ENCODE measurements around the gene LEF1.

Gene LEF1

DNA sequence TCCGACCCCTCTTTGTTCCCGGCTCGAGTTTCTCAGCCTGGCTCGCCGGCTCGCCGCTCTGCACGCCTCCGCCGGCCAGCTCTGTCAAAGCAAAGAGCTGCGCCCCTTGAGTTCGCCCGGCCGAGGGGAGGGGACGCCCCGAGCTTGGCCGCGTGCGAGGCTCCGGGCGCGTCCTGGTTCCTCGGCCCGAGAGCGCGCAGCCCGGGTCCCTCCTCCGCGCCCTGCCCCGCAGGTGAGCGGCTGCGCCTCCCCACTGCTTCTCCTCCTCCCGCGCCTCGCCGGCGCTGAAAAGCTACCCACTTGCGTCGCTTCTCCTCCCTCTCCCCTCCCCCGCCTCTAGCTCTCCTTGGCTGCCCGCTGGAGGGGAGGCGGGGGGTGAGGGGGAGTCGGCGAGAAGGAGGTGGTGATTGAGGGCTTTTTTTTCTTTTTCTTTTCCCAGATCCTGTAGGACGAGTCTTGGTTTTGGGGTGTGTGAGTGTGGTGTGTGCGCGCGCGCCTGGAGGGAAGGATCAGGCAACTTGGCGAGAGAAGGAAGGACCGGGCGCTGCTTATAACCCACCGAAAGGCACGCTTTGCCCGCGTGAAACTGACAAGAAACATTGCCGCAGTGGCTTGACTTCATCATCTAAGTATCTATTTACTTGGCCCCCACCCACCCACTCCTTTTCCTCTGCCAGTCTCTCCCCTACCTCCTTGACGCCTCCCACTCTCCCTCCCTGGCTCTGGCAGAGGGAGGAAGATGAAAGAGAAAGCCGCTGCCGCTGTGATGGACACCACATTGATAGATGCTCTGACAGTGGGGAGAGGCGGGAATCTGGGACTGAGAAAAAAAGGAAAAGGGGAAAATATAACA lies at the start of gene LEF1:
Gene LEF1 (minus strand): TSS at position 262 of the 853 bp plus-strand sequence. CDS start 1,165 bp downstream, outside the sequence.
- DNase-seq: no peak

DNA sequence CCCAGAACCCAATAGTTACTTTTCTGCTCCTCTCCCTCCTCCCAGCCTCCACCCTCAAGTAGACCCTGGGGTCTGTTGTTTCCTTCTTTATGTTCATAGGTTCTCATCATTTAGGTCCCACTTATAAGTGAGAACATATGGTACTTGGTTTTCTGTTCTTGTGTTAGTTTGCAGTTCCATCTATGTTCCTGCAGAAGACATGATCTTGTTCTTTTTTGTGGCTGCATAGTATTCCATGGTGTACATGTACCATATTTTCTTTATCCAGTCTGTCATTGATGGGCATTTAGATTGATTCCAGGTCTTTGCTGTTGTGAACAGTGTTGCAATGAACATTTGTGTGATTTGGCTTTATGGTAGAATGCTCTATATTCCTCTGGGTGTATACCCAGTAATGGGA lies 47.8 kb upstream of the LEF1 start:
- no peak for DNase-seq

DNA sequence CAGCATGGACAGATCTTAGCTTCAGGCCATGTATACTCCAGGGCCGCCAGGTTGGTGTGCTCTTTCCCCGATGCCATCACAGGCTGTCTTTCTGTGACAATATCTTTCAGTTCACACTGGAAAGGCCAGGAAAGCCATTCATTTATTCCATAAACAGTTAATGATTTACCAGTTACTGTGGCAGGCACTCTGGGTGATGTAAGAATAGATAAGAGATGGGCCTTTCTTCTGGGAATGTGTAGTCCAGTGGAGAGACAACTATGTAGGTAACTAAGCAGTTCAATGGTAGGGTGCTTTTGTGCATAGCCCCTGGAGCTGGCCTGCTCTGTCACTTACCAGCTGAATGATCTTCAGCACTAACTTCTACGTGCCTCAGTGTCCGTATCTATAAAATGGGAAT lies 46.3 kb upstream of the LEF1 start:
- DNase-seq: no peak

DNA sequence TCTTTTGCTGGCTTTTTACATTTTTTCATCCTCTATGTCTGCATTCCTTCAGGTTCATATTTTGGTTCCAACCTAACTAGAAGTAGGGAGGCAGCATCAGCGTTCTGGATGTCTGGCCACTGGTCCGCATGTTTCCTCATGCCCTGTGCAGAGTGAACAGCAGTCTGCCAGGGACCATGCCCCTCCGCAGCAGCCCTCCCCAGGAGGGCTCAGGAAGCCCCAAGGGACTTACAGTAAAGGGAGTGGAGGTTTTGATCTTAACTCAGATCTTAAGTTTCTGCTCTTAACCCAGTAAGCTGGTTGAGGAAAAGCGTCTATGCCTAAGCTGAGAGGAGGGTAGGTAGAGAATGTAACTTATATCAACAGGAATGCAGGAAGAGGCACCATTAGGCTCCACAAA lies 45.0 kb upstream of the LEF1 start:
- no peak for DNase-seq

DNA sequence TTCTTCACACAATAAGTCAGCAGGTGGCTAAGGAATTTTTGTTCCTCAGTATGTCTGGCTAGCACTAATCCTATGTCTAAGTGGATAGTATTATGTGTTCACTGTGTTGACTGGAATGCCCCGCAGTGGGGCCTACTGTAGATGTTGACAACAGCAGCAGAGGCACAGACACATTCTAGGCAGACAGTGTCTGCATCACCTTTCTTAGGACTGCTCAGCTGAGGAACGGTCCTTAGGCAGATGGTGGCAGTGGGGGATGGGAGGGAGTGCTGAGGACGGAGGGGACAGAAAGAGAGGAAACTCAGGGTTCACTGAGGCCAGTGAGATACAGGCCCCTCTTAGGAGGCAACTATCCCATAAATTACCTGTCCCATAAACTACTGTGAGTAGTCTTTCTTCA lies 44.6 kb upstream of the LEF1 start:
- DNase-seq: no peak

DNA sequence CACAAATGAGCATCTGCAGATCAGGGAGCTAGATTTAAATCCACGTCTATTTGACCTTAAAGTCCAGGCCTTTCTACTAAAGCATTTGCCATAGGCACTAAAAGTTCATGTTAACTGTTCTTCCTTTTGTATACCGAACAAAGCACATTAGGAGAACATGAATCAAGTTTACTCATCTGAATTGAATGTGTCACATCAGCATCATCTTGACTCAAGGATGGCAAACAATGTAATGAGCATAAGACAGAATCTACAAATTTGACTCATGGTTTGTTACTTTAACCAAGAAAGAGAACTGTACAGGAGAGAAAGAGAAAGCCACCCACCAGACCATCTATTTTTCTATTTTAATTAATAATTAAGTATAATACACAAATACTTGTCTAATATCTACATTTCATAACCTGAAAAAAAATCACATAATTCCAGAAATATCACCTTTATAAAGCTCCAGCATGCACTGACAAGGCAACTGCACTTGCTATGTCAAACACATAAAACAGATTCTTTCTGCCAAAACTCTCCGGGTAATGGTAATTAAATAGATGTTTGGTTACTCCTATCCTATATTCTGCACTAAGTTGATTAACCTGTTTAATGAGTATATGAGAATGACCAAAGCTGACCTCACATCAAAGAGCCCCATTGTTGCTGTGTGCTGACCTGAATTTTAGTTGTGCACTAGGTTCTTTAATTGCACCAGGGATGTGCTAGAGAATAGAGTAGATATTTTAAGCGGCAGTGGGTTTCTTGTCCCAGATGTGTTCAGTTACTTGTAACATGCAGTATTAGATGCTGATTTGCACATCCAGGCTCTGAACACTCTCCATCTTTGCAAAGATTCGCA lies 42.5 kb upstream of the LEF1 start:
- DNase-seq: no peak

DNA sequence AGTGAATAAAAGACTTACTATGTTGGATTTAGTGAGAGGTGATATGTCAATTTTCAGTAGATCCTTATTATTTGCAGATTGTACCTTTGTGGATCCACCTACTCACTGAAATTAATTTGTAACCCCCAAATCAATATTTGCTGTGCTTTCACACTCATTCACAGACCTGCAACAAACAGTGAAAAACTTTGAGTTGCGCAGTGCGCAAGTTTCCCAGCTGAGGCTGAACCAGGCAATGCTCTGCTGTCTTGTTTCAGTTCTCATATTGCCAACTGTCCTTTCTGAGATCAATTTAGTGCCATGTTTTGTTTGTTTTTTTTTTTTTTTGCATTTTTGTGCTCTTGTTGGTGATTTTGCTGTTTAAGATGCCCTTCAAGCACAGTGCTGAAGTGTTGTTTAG lies 40.8 kb upstream of the LEF1 start:
- DNase-seq: no peak

DNA sequence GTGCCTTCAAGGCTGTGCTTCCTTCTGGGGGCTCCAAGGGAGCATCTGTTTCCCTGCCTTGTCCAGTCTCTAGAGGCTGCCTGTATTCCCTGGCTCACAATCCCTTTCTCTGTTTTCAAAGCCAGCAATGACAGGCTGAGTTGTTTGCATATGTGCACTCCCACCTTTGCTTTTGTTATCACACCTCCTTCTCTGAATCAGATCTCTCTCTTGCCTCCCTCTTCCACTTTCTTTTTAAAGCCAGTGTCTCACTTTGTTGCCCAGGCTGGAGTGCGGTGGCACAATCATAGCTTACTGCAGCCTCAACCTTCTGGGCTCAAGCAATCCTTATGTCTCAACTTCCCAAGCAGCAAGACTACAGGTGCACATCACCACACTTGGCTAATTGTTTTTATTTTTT lies 37.1 kb upstream of the LEF1 start:
- no peak for DNase-seq

DNA sequence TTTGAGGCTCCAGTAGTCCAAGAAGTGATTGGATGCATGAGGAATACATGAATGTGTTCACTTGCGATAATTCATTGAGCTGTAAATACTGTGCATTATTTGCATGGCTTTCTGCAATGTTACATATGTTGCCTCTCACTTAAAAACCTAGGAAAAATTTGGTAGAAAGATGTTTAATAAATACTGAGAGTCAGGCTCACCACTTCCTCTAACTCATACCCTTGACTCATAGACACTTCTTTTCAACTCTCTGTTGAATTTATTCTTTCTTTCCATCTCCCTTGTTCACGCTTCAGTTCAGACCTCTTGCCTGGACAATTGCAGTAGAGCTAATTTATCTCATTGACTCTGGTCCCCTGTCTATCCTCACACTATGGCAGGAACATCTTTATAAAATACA lies 35.8 kb upstream of the LEF1 start:
- no peak for DNase-seq

DNA sequence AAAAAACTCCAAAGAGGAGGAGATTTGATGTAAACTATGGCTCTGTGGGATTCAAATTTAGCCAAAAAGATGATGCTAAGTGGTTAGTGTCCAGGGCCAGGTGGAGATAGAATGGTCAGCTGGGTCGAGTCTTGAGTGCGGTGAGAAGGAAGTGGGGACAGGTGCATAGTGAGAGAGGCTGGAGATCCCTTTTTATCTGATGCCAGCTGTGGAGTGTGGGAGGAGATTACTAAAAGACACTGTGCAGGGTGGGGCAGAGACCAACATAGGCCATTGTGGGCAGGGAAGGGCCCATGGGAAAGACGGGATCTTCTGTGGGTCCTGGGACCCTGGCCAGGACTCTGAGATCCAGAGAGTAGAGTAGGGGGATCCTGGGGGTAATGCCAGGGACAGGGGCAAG lies 34.6 kb upstream of the LEF1 start:
- DNase-seq: no peak

DNA sequence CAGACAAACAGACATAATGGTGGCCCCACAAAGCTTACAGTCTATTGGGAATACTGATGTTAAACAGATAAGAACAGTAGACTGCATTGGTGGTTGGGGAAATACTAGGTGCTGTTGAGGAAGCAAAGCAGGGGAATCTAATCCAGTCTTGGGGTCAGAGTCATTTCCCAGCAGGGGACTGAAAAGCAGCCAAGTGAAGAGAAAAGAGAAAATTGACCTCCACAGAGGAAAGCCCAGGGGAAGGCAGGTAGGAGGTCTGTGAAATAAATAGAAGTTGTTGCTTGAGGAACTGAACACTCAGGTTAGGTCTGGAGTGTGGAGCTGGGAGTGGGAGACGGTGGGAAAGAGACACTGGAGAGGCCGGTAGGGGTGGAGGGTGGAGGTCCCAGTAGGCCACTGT lies 33.0 kb upstream of the LEF1 start:
- DNase-seq: no peak

DNA sequence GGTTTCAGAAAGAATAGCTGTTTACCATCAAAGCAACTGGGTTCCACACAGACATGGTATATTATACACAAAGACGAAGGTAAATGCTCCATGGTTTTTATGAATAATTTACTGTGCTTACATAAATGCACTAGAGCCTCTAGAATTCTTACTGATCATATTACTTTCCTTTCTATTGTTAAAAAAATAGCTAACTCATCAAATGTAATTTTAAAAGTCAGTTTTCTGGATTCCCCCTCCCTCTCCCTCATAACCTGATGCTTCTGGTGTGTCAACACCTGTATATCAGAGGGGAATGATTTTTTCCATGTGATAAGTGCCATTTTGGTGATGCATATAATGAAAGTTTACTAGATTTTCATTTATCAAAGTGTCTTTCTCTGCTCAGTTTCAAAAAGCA lies 31.1 kb upstream of the LEF1 start:
- no peak for DNase-seq

DNA sequence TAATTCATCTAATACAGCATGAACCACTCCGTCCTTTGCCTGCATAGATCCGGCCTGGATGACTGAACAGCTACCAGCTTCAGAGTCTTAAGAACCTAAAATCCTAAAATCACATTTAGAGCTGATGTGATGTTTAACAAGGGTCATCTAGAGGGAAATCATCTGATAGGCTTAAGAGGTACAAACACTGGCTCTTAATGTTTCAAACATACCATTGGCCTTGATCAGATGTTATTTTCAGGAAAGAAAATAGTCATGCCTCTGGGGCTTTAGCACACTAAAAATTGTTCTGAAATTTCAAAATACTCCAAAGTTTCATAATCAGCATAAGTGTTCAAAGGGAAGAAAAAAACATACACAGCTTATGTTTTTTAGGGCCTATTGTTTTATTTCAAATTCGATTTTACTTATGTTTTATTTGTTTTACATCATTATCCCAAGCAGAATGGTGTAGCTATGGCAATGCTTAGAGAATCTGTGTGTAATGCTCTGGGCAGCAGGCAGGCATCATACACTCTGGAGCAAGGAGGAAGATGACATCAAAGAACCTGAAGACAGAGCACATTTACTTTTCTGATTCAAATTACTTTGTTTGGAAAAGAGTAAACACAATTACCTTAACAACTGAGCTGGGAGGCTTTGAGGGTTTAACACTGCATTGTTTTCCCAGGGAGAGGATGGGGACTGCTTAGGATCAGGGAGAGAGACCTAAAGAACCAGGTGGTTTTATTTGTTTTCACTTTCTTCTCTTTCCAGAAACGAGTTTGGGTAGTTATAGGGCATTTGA lies 25.3 kb upstream of the LEF1 start:
- no peak for DNase-seq

DNA sequence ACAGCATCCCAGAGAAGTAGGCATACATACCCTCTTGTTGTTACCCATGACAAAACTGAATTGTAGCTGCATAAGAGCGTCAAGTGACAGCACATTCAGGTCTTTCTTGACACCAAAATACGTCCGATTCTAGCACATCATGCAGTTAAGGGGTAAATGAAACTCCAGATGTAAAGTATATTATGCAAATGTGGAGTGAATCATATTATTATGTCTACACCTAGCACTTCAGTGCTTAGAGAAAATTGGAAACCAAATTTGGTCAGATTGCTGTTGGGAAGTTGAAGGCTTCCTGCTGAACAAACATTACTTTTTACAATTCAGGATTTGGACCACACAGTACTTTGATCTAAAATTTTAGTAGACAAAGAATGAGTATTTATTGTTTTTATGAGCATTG lies 24.2 kb upstream of the LEF1 start:
- DNase-seq: no peak

DNA sequence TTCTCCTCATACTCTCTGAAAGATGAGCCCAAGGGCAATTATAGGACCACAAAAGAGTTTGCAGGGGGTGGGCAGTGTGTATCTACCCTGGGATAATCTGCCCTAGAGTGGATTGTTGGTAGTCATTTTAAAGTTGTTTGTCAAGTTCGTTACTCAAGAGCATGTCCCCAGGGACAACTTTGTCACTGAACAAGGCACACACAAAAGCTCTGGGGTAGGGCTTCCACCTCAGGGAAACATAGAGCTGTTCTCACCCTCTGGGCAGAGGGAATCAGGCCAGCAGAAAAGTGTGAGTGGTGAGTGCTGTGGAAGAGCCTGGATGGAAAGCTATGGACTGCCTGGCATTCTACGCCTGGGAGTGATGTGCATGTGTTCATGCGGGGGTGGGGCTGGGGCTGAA lies 23.3 kb upstream of the LEF1 start:
- no peak for DNase-seq

DNA sequence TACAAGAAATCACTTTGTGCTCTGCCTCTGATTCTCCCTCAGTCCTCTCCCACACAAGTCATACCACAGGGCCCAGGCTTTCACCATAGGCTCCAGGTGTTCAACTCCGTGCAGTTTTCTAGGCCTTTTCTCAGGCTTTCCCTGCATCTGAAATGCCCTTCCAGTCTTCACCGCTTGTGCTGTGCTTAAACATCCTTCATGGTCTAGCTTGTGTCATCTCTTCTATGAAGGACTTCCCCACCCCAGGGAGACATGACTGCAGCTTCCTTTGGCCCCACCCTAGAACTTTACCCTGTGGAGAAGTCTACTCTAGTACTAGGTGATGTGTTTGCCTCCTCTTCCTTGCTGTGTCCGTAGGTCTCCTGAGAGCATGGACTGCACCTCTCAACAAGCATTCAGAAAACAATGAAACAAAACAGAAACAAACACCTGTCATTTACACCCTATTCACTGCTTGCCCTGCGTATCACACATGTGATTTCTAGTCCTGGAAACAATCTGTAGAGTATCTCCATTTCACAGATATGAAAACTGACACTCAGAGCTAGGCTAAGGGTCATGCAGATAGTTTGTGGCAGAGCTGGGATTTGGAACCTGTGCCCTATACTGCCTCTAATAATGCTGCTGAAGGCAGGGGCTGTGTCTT lies 22.7 kb upstream of the LEF1 start:
- no peak for DNase-seq

DNA sequence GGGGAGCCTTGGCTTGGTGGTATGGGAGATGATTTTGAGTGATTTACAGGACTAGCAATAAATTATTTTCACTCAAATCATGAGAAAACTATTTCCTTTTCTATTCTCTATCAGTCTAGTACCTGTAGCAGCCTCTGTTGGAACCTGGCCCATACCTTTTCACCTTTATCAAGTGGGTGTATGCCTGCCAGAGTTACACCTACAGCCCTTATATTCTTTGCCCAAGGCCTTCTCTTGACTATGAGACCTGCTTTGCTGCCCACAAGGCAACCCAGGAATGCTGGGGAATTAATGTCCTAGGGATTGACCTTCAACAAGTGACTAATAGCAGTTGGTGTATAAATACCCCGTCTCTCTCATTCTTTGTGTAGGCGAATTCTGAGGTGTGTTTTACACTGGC lies 20.0 kb upstream of the LEF1 start:
- no peak for DNase-seq

DNA sequence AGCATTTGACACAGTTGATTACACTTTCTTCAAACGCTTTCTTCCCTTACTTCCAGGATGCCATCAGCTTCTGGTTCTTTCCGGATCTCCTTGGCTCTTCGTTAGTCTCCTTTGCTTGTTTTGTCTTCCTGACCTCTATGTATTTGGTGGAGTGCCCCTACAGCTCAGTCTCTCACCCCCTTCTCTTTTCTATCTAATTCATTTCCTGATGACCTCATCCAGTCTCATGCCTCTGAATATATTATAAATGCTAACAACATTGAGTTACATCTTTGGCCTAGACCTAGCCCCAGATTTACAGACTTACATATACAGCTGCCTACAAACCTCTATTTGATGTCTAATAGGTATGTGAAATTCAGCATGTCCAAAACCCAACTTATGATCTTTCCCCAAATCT lies 16.5 kb upstream of the LEF1 start:
- DNase-seq: no peak

DNA sequence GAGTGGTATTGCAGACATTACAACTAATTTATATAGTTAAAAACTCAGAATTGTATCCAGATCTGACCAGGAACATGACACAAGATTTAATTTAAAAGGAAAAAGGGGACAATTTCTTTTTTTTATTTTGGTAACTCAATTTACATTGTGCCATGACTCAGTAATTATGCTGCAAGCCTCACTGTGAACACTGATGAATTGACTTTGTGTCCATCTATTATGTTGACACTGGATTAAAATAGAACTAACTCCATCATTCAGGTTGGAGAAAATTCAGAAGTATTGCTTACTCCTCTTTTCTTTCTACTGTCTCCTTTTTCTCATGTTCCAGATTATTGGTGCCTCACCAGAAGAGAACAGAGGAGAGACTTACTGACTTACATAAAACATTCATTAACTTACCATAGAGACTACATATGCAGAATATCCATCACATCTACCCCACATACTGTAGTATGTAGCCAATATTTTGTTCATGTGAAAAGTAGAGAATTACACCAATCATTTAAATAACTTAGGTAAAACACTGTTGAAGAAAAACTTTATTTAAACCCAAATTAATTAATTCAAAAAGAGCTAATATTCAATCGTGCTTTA lies 15.8 kb upstream of the LEF1 start:
- DNase-seq: no peak

DNA sequence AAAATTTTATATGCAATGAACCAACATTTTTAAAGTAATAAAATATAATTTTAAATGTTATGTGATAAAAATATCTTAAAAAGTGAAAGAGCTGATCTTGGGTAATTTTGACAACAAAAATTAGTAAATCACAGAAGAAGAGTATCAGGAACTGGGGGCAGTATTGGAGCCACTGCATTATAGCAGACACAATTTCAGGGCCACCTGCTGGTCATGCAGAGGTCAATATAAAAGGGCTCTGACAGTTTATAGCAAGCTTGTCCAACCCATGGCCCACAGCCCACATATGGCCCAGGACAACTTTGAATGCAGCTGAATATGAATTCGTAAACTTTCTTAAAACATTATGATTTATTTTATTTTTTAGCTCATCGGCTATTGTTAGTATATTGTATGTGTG lies 13.0 kb upstream of the LEF1 start:
- no peak for DNase-seq

DNA sequence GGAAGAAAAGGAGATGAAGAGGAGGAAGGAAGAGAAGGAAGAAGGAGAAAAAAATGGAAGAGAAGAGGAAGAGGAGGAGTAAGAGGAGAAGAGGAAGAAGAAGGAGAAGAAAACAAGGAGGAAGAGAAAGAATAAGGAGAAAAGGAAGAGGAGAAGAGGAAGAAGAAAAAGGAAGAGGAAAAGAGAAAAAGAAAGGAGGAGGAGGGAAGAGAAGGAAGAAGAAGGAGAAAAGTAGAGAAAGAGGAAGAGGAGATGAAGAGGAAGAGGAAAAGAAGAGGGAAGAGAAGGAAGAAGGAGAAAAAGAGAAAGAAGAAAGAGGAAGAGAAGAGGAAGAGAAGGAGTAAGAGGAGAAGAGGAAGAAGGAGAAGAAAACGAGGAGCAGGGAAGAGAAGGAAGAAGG lies 11.8 kb upstream of the LEF1 start:
- no peak for DNase-seq

DNA sequence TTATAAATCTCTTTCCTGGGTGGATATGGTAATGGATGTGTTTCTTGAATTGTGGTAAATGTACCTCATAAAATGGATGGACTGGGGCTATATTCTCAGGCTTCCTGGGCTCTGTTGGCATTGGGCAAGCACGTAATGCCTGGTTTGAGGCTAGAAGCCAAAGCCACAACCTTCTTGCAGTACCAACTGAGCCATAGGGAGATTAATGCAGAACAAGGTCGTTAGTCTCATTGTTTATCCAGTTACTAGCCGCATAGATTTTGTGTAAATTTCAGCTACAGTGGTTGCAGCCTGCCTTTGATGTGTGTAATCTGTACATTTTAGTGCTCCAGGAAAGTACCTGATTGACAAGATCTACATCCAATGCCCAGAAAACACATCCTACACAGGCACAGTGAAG lies 7.2 kb upstream of the LEF1 start:
- no peak for DNase-seq

DNA sequence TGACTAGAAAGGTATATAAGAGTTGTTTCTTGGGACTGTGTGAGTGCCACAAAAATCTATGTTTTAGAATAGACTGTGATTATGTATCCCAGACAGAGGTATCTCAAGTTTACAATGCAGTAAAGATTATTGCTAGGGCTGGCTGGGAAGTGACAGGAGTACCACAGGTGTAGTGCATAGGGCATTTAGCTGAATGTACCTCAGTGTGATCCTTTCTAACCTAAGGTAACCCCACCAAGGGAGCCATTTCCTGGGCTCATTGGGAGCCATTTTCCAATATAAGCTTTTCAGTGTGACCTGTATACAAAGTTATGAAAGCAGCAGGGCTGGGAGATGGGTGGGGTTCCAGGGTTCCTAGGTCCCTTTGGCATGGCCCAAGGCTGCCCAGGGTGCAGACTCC lies 6.1 kb upstream of the LEF1 start:
- DNase-seq: no peak
